ENCODE data around the gene COL25A1.

DNA sequence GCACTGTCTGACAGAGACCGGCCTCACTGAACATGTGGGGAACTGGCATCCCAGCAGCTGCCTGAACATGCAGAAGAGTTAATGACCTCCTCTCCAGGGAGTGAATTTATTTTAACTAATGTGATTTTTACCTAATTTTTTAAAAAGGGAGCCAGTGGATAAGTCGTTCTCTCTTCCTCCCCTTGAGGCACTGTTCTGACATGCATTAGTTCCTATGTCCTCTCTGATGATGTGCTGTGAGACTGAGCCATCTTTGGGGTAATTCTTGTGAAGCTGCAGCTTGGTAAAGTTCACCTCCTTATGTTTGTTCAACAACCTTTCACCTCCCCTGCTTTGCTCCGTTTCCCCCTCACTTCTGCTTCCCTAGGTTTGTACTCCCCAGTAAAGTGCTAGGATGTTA is 139.7 kb downstream of the COL25A1 start:
- no peak for TF ChIP-seq CTCF (IDR thresholded peaks at IDR 0.05)
- no peak for TF ChIP-seq POLR2A (IDR thresholded peaks at IDR 0.05; ENCODE audit: low read length)
- TF ChIP-seq, protein P1, sequence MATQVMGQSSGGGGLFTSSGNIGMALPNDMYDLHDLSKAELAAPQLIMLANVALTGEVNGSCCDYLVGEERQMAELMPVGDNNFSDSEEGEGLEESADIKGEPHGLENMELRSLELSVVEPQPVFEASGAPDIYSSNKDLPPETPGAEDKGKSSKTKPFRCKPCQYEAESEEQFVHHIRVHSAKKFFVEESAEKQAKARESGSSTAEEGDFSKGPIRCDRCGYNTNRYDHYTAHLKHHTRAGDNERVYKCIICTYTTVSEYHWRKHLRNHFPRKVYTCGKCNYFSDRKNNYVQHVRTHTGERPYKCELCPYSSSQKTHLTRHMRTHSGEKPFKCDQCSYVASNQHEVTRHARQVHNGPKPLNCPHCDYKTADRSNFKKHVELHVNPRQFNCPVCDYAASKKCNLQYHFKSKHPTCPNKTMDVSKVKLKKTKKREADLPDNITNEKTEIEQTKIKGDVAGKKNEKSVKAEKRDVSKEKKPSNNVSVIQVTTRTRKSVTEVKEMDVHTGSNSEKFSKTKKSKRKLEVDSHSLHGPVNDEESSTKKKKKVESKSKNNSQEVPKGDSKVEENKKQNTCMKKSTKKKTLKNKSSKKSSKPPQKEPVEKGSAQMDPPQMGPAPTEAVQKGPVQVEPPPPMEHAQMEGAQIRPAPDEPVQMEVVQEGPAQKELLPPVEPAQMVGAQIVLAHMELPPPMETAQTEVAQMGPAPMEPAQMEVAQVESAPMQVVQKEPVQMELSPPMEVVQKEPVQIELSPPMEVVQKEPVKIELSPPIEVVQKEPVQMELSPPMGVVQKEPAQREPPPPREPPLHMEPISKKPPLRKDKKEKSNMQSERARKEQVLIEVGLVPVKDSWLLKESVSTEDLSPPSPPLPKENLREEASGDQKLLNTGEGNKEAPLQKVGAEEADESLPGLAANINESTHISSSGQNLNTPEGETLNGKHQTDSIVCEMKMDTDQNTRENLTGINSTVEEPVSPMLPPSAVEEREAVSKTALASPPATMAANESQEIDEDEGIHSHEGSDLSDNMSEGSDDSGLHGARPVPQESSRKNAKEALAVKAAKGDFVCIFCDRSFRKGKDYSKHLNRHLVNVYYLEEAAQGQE (IDR thresholded peaks at IDR 0.05) = no peak
- TF ChIP-seq MAZ (IDR thresholded peaks at IDR 0.05; ENCODE audit: borderline replicate concordance, low read depth, low read length) = no peak
- no peak for TF ChIP-seq ZFP36 (IDR thresholded peaks at IDR 0.05; ENCODE audit: borderline replicate concordance, partially characterized antibody)
- no peak for TF ChIP-seq MAFK (IDR thresholded peaks at IDR 0.05; ENCODE audit: partially characterized antibody)
- TF ChIP-seq RCOR1 (IDR thresholded peaks at IDR 0.05; ENCODE audit: low read depth, low read length) = no peak
- no peak for TF ChIP-seq JUN (IDR thresholded peaks at IDR 0.05)
- no peak for TF ChIP-seq BHLHE40 (IDR thresholded peaks at IDR 0.05; ENCODE audit: low read depth, low read length)
- TF ChIP-seq NPAS2 (CRISPR knock-in tag; IDR thresholded peaks at IDR 0.05; ENCODE audit: borderline replicate concordance) = no peak
- TF ChIP-seq SREBF2 (IDR thresholded peaks at IDR 0.05) = no peak
- no peak for TF ChIP-seq HOXB13 (CRISPR knock-in tag; IDR thresholded peaks at IDR 0.05; ENCODE audit: low read depth)
